22Rv1 (cell line): Measurements from ENCODE around the gene GRB2.

Experiments
- CTCF ChIP-seq: fragments of 450-650 bp; IDR thresholded peaks from 2 replicates; pipeline ENCODE4 v1.5.1; 2017; ENCODE audit warnings: mild to moderate bottlenecking
- ZFX ChIP-seq: fragments of 450-650 bp; IDR thresholded peaks from 2 replicates; pipeline ENCODE4 v1.6.1; 2017; ENCODE audit warnings: antibody characterized with exemption, borderline replicate concordance

DNA sequence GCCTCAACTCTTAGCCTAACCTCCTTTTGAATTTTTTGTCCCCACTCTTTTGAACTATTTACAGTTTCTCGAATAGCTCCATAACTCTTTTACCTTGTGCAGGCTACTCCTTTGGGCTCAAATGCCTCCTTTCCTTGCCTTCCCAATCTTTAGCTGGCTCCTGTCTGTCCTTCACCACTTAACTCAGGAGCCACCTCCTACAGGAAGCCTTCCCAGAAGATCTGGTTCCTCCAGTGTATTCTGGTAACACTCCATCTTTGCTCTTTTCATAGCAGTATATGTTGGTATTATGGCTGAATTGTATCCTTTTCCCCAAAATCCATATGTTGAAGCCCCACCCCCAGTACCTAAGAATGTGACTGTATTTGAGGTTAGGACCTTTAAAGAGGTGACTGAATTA is 9.0 kb upstream of the GRB2 start:
- TF ChIP-seq CTCF: no peak
- TF ChIP-seq ZFX: no peak
